Inferior parietal cortex (tissue), 1 donor: ENCODE data around the gene KISS1.
"Not testable (repeated sequence)": the region's sequence is repeated elsewhere in the genome, so short reads cannot be mapped to it uniquely, and the experiment has no call there.

Experiments
- DNase-seq: peaks from one replicate; pipeline ENCODE4 v3.0.0-alpha.2; 2016; ENCODE audit errors: extremely low spot score

The KISS1 gene, protein sequence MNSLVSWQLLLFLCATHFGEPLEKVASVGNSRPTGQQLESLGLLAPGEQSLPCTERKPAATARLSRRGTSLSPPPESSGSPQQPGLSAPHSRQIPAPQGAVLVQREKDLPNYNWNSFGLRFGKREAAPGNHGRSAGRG

GRCh38 chr1:204196068-204196795, at the start of gene KISS1:
TSS of gene KISS1 (minus strand) at chr1:204196491. CDS start at chr1:204192876, 3,615 bp downstream.
- no peak for DNase-seq

GRCh38 chr1:204242920-204243319, 46.6 kb upstream of the KISS1 start:
- no peak for DNase-seq

- no peak for DNase-seq
Observed at GRCh38 chr1:204241914-204242313, 45.6 kb upstream of the KISS1 start.

GRCh38 chr1:204241050-204241449, 44.8 kb upstream of the KISS1 start:
- DNase-seq: no peak

- DNase-seq: no peak
Observed at GRCh38 chr1:204240233-204240632, 43.9 kb upstream of the KISS1 start.

DNA sequence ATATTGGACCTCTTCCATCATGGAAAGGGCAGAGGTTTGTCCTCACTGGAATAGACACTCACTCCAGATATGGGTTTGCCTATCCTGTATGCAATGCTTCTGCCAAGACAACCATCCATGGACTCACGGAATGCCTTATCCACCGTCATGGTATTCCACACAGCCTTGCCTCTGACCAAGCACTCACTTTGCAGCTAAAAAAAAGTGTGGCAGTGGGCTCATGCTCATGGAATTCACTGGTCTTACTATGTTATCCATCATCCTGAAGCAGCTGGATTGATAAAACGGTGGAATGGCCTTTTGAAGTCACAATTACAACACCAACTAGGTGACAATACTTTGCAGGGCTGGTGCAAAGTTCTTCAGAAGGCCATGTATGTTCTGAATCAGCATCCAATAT, 43.1 kb upstream of the KISS1 start:
- DNase-seq: not testable (repeated sequence)

DNA sequence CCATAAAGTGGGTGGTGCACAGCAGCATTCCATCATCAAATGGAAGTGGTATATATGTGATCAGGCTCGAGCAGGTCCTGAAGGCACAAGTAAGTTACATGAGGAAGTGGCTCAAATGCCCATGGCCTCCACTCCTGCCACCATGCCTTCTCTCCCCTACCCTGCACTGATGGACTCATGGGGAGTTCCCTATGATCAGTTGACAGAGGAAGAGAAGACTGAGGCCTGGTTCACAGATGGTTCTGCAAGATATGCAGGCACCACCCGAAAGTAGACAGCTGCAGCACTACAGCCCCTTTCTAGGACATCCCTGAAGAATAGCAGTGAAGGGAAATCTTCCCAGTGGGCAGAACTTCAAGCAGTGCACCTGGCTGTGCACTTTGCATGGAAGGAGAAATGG, 42.2 kb upstream of the KISS1 start:
- DNase-seq: not testable (repeated sequence)

DNA sequence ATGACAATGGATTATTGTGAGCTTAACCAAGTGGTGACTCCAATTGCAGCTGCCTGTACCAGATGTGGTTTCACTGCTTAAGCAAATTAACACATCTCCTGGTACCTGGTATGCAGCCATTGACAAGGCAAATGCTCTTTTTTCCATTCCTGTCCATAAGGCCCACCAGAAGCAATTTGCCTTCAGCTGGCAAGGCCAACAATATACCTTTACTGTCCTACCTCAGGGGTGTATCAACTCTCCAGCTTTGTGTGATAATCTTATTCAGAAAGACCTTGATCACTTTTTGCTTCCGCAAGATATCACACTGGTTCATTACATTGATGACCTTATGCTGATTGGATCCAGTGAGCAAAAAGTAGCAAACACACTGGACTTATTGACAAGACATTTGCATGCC, 41.2 kb upstream of the KISS1 start:
- not testable (repeated sequence) for DNase-seq

GRCh38 chr1:204232526-204232925, 36.2 kb upstream of the KISS1 start:
- DNase-seq: no peak

GRCh38 chr1:204230211-204230610, 33.9 kb upstream of the KISS1 start:
- DNase-seq: no peak

GRCh38 chr1:204228896-204229295, 32.6 kb upstream of the KISS1 start:
- no peak for DNase-seq

GRCh38 chr1:204227996-204228785, 31.9 kb upstream of the KISS1 start:
- DNase-seq: no peak

- no peak for DNase-seq
Observed at GRCh38 chr1:204227351-204227750, 31.1 kb upstream of the KISS1 start.

GRCh38 chr1:204225841-204226735, 29.8 kb upstream of the KISS1 start:
- DNase-seq: no peak

- no peak for DNase-seq
Observed at GRCh38 chr1:204224655-204225054, 28.4 kb upstream of the KISS1 start.

DNA sequence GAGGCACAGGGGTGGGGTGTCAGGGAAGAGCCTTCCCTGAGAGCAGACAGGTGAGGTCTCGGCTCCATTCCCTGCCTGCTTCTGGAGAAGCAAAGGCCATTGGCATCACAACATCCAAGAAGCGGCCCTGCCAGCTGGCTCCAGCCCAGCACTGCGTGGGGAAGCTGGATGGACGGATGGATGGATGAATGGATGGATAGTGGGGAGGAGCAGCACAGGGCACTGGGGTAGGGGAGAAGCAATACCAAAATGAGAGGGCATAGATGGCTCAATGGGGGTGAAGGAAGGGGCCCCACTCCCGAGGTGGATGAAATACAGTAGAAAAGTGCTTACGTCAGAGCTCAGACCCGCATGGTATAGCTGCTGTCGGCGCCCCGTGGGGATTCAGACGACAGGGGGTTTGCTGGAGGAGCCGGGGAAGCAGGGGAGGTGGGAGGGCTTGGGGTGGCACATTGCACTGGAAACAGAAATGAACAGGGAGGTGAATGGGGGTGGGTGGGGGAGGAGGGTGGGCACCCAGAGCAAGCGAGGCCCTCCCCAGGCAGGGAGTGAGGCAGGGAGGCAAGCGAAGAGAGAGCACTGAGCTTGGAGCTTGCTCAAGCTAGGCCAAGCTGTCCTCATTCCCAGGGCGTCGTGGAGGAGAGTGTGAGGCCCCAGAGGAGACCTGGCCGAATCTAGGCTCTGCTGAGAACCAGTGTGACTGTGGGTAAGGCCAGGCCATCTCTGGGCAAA, 27.0 kb upstream of the KISS1 start:
- no peak for DNase-seq

GRCh38 chr1:204222764-204223055, 26.4 kb upstream of the KISS1 start:
- no peak for DNase-seq

DNA sequence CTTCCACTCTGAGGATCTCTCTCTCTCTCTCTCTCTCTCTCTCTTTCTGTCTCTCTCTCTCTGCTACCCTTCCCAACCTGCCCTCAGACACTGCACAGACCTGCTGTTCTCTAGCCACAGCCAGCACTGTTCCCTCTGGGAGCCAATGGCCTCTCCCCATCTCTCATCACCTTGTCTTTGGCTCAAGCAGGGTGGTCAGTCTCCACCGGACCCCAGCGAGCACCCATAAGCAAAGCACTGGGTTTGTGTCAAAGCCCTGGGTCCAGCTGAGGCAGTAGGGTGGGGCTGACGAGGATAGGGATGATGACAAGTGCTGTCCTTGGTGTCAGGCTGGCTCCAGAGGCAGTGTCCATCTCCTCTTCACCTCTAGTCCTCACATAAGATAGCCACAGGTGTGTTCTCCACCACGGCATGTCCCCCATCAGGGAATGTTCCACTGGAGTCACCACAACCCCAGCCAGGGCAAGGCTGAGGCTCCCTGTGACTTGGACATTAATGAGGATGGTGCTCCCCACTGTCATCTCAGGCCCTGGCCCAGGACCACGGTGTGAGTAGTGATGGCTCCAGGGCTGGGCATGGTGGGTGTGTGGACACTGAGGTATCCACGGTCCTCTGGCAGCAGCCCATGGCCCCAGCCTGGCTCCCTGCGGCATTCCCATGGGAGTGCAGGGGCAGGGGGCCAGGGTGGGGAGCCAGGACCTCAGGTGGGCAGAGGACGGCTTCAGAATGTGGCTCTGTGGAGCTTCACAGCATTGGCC, 25.9 kb upstream of the KISS1 start:
- no peak for DNase-seq

DNA sequence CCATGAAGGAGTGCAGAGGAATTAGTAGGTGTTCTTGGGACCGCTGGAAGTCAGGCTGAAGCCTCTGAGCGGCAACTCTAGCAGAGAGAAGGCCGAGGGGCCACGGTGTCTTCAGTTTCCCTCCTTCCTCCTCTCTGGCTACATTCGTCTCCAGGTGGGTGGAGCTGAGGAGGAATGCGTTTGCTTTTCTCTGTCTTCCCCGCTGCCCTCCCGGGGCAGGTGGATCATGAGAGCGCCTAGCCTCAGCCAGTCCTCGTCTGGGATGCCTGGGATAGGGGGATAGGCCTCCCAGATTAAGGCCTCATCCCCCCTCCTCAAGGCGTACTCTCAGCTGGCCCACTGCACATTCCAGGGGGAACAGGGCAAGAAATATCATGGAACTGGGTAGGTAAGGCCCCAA, 25.0 kb upstream of the KISS1 start:
- no peak for DNase-seq

DNA sequence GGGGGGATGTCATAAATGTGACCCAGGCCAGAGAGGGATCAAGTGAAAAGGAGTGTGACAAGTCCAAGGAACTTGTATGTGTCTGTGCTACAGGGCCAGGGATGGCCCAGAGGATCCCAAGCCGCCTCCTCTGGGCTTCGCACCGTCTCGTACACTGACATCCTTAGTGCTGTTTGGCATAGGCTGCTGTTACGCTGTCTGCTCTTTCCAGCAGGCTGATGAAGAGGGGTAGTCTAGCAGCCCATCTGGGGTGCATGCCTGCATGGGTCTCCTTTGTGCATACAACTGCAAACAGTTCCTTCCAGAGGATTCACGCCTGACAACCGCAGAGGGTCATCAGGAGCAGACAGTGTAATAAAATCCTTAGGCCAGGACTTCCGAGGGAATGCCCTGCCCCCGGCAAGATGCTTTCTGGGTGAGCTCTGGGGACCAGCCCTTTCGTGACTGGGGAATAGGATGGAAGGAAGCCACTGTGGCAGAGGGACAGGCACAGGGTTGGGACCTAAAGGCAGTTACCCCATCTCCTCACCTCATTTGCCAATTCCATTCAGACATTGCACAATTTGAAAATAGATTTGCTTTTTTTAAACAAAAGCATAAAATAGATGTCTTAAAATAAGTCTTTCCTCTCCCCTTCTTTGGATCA, 23.8 kb upstream of the KISS1 start:
- DNase-seq: no peak
